MM.1S (cell line): ENCODE data around the gene MED27.

Experiments
- DNase-seq: peaks from one replicate; pipeline ENCODE4 v3.0.0-alpha.2; 2015
- H2AFZ ChIP-seq: fragments of 300-600 bp; sonication (generic); 2 replicates; pipeline ENCODE4 v1.6.0; 2016; ENCODE audit warnings: antibody characterized with exemption, low read length
- H3F3A ChIP-seq: fragments of 300-600 bp; sonication (generic); 2 replicates; pipeline ENCODE4 v1.6.1; 2016; ENCODE audit warnings: mild to moderate bottlenecking, antibody characterized with exemption, low read length, moderate library complexity, mixed read lengths; ENCODE audit not compliant: insufficient read depth
- H3K27ac ChIP-seq: fragments of 300-600 bp; sonication (generic); 2 replicates; pipeline ENCODE4 v1.5.1; 2016; ENCODE audit warnings: mild to moderate bottlenecking, low read length
- H3K27me3 ChIP-seq: fragments of 300-600 bp; sonication (generic); replicated peaks from 2 replicates; pipeline ENCODE4 v1.6.0; 2016; ENCODE audit warnings: low read length; ENCODE audit not compliant: insufficient read depth
- H3K36me3 ChIP-seq: fragments of 300-600 bp; sonication (generic); replicated peaks from 2 replicates; pipeline ENCODE4 v1.6.1; 2016; ENCODE audit warnings: mild to moderate bottlenecking, low read length, mixed read lengths; ENCODE audit not compliant: insufficient read depth
- H3K4me1 ChIP-seq: fragments of 300-600 bp; sonication (generic); 2 replicates; pipeline ENCODE4 v1.6.1; 2016; ENCODE audit warnings: low read length, mixed read lengths
- H3K4me2 ChIP-seq: fragments of 300-600 bp; sonication (generic); 2 replicates; pipeline ENCODE4 v1.6.0; 2016; ENCODE audit warnings: low read depth, low read length
- H3K4me3 ChIP-seq: fragments of 300-600 bp; sonication (generic); 2 replicates; pipeline ENCODE4 v1.5.1; 2016; ENCODE audit warnings: low read length, mixed read lengths
- H3K79me2 ChIP-seq: fragments of 300-600 bp; sonication (generic); 2 replicates; pipeline ENCODE4 v1.6.1; 2016; ENCODE audit warnings: mixed run types, low read length, mixed read lengths
- H3K9ac ChIP-seq: fragments of 300-600 bp; sonication (generic); 2 replicates; pipeline ENCODE4 v1.6.1; 2016; ENCODE audit warnings: low read length, mixed read lengths
- H3K9me2 ChIP-seq: fragments of 300-600 bp; sonication (generic); replicated peaks from 2 replicates; pipeline ENCODE4 v1.6.1; 2016; ENCODE audit warnings: mild to moderate bottlenecking, low read length, mixed read lengths; ENCODE audit not compliant: insufficient read depth
- H3K9me3 ChIP-seq: fragments of 300-600 bp; sonication (generic); replicated peaks from 2 replicates; pipeline ENCODE4 v1.6.1; 2016; ENCODE audit warnings: mild to moderate bottlenecking, low read length, mixed read lengths; ENCODE audit not compliant: insufficient read depth
- H4K20me1 ChIP-seq: fragments of 300-600 bp; sonication (generic); 2 replicates; pipeline ENCODE4 v1.6.1; 2016; ENCODE audit warnings: mild to moderate bottlenecking, low read length, moderate library complexity, mixed read lengths; ENCODE audit not compliant: insufficient read depth
- EZH2 ChIP-seq: fragments of 300-600 bp; sonication (generic); optimal IDR thresholded peaks from 2 replicates; pipeline ENCODE3; 2017; ENCODE audit warnings: low read depth, mild to moderate bottlenecking, antibody characterized with exemption, low read length, mixed read lengths
- EZH2phosphoT487 ChIP-seq: fragments of 300-600 bp; sonication (generic); IDR thresholded peaks from 2 replicates; pipeline ENCODE4 v1.6.1; 2018; ENCODE audit warnings: antibody characterized with exemption, low read length
- TF ChIP-seq, protein P1 (sequence below): fragments of 300-600 bp; sonication (generic); IDR thresholded peaks from 2 replicates; pipeline ENCODE4 v1.5.1; 2016; ENCODE audit warnings: antibody characterized with exemption, low read length, mixed read lengths

Gene MED27

DNA sequence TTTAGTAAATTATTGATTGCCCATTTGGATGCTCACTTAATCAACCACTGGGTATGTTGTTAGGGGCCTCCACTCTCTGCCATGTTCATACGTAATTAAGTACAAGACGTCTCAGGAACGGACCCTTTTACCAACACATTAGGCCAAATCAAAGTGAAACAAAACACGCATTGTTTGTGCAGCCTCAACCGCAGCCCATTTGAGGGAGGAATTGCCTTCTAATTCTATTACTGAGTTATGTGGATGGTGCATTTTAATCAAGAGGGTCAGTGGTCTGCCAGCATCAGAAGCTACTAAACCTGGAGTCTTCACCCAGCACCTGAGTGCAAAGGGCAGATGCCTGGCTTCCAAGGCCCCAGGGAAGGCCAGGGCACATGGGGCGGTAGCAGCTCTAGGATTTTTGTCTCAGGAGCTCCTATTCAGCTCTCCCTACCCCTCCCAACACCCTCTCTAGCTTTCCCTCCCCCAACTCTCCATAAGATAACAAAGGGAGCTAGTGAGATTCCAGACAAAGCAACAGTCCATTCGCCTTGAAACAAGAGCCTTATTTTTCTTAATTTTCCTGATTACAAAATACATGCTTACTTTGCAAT, 7.9 kb upstream of the MED27 start:
- Histone ChIP-seq H3F3A (no peaks in the 10 kb centered on the region), H3K4me2 (no peak overlapping the region), H3K27ac (no peak overlapping the region), H3K79me2 (no peaks in the 10 kb centered on the region), H3K9me3 (no peaks in the 10 kb centered on the region), H4K20me1 (no peaks in the 10 kb centered on the region), H3K4me3 (no peak overlapping the region), H3K9me2 (no peaks in the 10 kb centered on the region), H3K36me3 (no peaks in the 10 kb centered on the region), H2AFZ (no peak overlapping the region), H3K4me1 (no peaks in the 10 kb centered on the region), H3K9ac (no peak overlapping the region), H3K27me3 (peaks cover 84% of the 10 kb centered on the region)
- DNase-seq = no peak
- no peak for TF ChIP-seq EZH2
- no peak for TF ChIP-seq EZH2phosphoT487
- TF ChIP-seq, protein P1, sequence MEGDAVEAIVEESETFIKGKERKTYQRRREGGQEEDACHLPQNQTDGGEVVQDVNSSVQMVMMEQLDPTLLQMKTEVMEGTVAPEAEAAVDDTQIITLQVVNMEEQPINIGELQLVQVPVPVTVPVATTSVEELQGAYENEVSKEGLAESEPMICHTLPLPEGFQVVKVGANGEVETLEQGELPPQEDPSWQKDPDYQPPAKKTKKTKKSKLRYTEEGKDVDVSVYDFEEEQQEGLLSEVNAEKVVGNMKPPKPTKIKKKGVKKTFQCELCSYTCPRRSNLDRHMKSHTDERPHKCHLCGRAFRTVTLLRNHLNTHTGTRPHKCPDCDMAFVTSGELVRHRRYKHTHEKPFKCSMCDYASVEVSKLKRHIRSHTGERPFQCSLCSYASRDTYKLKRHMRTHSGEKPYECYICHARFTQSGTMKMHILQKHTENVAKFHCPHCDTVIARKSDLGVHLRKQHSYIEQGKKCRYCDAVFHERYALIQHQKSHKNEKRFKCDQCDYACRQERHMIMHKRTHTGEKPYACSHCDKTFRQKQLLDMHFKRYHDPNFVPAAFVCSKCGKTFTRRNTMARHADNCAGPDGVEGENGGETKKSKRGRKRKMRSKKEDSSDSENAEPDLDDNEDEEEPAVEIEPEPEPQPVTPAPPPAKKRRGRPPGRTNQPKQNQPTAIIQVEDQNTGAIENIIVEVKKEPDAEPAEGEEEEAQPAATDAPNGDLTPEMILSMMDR = no peak

DNA sequence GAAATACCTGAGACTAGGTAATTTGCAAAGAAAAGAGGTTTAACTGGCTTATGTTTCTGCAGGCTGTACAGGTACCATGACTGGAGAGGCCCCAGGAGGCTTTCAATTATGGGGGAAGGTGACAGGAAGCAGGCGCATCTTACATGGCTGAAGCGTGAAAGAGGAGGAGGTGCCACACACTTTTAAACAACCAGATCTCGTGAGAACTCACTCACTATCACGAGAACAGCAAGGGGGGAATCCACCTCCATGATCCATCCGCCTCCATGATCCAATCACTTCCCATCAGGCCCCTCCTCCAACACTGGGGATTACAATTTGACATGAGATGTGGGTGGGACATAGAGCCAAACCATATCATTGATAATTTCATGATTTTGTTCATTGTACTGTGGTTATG, 2.5 kb upstream of the MED27 start:
- Histone ChIP-seq H3F3A (no peaks in the 10 kb centered on the region), H3K4me1 (peaks cover 9% of the 10 kb centered on the region), H3K9me2 (no peaks in the 10 kb centered on the region), H3K79me2 (peaks cover 23% of the 10 kb centered on the region), H4K20me1 (no peaks in the 10 kb centered on the region), H3K4me3 (no peak overlapping the region), H2AFZ (no peak overlapping the region), H3K9ac (no peak overlapping the region), H3K4me2 (no peak overlapping the region), H3K27ac (no peak overlapping the region), H3K36me3 (no peaks in the 10 kb centered on the region), H3K27me3 (peaks cover 65% of the 10 kb centered on the region), H3K9me3 (no peaks in the 10 kb centered on the region)
- no peak for DNase-seq
- TF ChIP-seq EZH2phosphoT487 = no peak
- no peak for TF ChIP-seq EZH2
- TF ChIP-seq, protein P1 = no peak

DNA sequence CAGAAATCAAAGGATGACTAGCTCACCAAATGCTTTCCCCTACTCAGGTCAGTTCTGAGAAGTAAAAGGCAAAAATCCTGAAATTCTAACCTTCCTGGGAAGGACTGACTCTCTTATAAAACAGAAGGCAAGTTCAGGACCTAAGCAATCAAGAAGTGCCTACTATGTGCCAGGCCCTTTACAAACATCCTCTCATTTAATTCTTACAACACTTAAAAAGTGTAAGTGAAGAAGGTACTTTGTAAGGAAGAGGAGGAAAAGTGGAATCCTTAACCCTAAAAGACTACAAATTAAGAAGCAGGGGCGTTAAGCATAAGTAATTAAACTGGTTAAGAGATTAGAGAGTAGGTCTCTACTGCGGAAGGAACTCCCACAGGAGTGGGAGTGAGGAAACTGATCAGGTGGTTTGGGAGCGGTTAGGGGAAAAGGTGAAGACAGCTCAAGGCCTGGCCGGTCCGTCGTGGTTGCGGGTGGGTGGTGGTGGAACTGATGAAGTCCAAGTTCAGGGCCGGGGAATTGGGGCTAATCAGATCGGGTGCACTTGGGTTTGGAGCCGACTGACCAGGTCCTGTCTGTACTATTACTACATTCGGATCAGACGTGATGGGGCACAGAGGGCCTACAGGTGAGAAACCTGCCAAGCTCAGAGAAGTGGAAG, 839 bp downstream of the MED27 start:
- Histone ChIP-seq H3F3A (no peaks in the 10 kb centered on the region), H3K9me2 (no peaks in the 10 kb centered on the region), H3K9me3 (no peaks in the 10 kb centered on the region), H3K36me3 (no peaks in the 10 kb centered on the region), H3K27me3 (peaks cover 32% of the 10 kb centered on the region), H3K27ac (no peak overlapping the region), H3K79me2 (peaks cover 41% of the 10 kb centered on the region), H3K4me2 (peak overlapping the region; percentile 80), H3K4me3 (peak overlapping the region; percentile 95), H3K9ac (peak overlapping the region; percentile 75), H4K20me1 (no peaks in the 10 kb centered on the region), H3K4me1 (peaks cover 9% of the 10 kb centered on the region), H2AFZ (peak overlapping the region; percentile 74)
- TF ChIP-seq, protein P1 = no peak
- no peak for TF ChIP-seq EZH2
- no peak for TF ChIP-seq EZH2phosphoT487
- DNase-seq = no peak
